Trophoblast cell (in vitro differentiated cells and primary cell): ENCODE data around the gene MYLK.
A peak's percentile ranks its signal among the peaks of the same experiment; 100 is the strongest.

Source experiments
- DNase-seq, 2 donors: peaks; one replicate each; pipeline ENCODE4 v3.0.0-alpha.2; 2016
- H2AFZ ChIP-seq: 2 replicates; pipeline ENCODE4 v1.6.1; 2013; ENCODE audit warnings: low read length, moderate library complexity, mild to moderate bottlenecking; ENCODE audit not compliant: insufficient read depth, poor library complexity
- H2AK5ac ChIP-seq: 2 replicates; pipeline ENCODE4 v1.6.1; 2013; ENCODE audit warnings: mild to moderate bottlenecking, low read length
- H2BK120ac ChIP-seq: 2 replicates; pipeline ENCODE4 v1.6.1; 2013; ENCODE audit warnings: low read length, mild to moderate bottlenecking, moderate library complexity; ENCODE audit not compliant: insufficient read depth, poor library complexity
- H2BK12ac ChIP-seq: 2 replicates; pipeline ENCODE4 v1.6.1; 2013; ENCODE audit warnings: mild to moderate bottlenecking, low read length, moderate library complexity
- H2BK5ac ChIP-seq: 2 replicates; pipeline ENCODE4 v1.6.1; 2013; ENCODE audit warnings: low read length, low read depth, moderate library complexity, mild to moderate bottlenecking; ENCODE audit not compliant: poor library complexity
- H3K14ac ChIP-seq: 2 replicates; pipeline ENCODE4 v1.6.1; 2013; ENCODE audit warnings: mild to moderate bottlenecking, low read length
- H3K18ac ChIP-seq: 2 replicates; pipeline ENCODE4 v1.6.1; 2013; ENCODE audit warnings: mild to moderate bottlenecking, low read length
- H3K23ac ChIP-seq: 2 replicates; pipeline ENCODE4 v1.6.1; 2013; ENCODE audit warnings: low read length
- H3K27ac ChIP-seq: 2 replicates; pipeline ENCODE4 v1.5.1; 2013; ENCODE audit warnings: low read depth, mild to moderate bottlenecking, inconsistent platforms, low read length, moderate library complexity
- H3K27me3 ChIP-seq: 2 replicates; pipeline ENCODE4 v1.6.1; 2013; ENCODE audit warnings: inconsistent platforms, mild to moderate bottlenecking, low read length, moderate library complexity; ENCODE audit not compliant: insufficient read depth
- H3K36me3 ChIP-seq, 2 experiments: 1 replicate in 1 of 2; 2 replicates in 1 of 2; pipeline ENCODE4 v1.6.1; 2013; ENCODE audit warnings: low read length in 2 of 2, mild to moderate bottlenecking in 2 of 2, moderate library complexity in 1 of 2; ENCODE audit not compliant: insufficient read depth in 2 of 2, control insufficient read depth in 1 of 2
- H3K4ac ChIP-seq: 2 replicates; pipeline ENCODE4 v1.6.1; 2013; ENCODE audit warnings: low read depth, mild to moderate bottlenecking, low read length, moderate library complexity
- H3K4me1 ChIP-seq, 2 experiments: 1 replicate in 1 of 2; 2 replicates in 1 of 2; pipeline ENCODE4 v1.6.1; 2013; ENCODE audit warnings: low read length in 2 of 2, mild to moderate bottlenecking in 2 of 2, moderate library complexity in 1 of 2; ENCODE audit not compliant: insufficient read depth in 2 of 2, control insufficient read depth in 1 of 2
- H3K4me2 ChIP-seq: 2 replicates; pipeline ENCODE4 v1.6.1; 2013; ENCODE audit warnings: inconsistent platforms, mild to moderate bottlenecking, low read length, moderate library complexity
- H3K4me3 ChIP-seq: 2 replicates; pipeline ENCODE4 v1.5.1; 2013; ENCODE audit warnings: mild to moderate bottlenecking, low read depth, low read length, inconsistent platforms
- H3K79me1 ChIP-seq: one replicate; pipeline ENCODE4 v1.6.1; 2013; ENCODE audit warnings: low read length
- H3K79me2 ChIP-seq: 2 replicates; pipeline ENCODE4 v1.6.1; 2013; ENCODE audit warnings: low read length, mild to moderate bottlenecking; ENCODE audit not compliant: control insufficient read depth, insufficient read depth, poor library complexity
- H3K9ac ChIP-seq: 2 replicates; pipeline ENCODE4 v1.6.1; 2013; ENCODE audit warnings: mild to moderate bottlenecking, low read length
- H3K9me3 ChIP-seq: 2 replicates; pipeline ENCODE4 v1.6.1; 2013; ENCODE audit warnings: low read depth, mild to moderate bottlenecking, control low read depth, inconsistent platforms, low read length; ENCODE audit not compliant: insufficient read depth
- H4K12ac ChIP-seq: 2 replicates; pipeline ENCODE4 v1.6.1; 2013; ENCODE audit warnings: low read depth, mild to moderate bottlenecking, low read length, moderate library complexity
- H4K8ac ChIP-seq: 2 replicates; pipeline ENCODE4 v1.6.1; 2013; ENCODE audit warnings: low read depth, mild to moderate bottlenecking, low read length, moderate library complexity
- H4K91ac ChIP-seq: one replicate; pipeline ENCODE4 v1.6.1; 2013; ENCODE audit warnings: low read depth, mild to moderate bottlenecking, low read length, moderate library complexity
- WGBS: extraction: QIAGEN DNeasy Blood & Tissue Kit; methylation state at CpG from one replicate; pipeline ENCODE4 v1.1.7; 2013; ENCODE audit warnings: missing lambda C conversion rate; ENCODE audit not compliant: insufficient read length, insufficient coverage; ENCODE audit errors: extremely low coverage; 5-methylcytosine and 5-hydroxymethylcytosine counted together

The MYLK gene

GRCh38 chr3:123864706-123865105, 19.4 kb downstream of the MYLK start:
- Histone ChIP-seq H4K8ac (no peak overlapping the region), H3K9ac (no peak overlapping the region), H3K79me2 (no peaks in the 10 kb centered on the region), H3K4me3 (no peak overlapping the region), H3K79me1 (peaks cover 11% of the 10 kb centered on the region), H3K27ac (no peak overlapping the region), H3K27me3 (no peaks in the 10 kb centered on the region), H2BK120ac (no peak overlapping the region), H2BK12ac (no peak overlapping the region), H2AFZ (no peak overlapping the region), H3K4ac (no peak overlapping the region), H4K91ac (no peak overlapping the region), H3K14ac (no peak overlapping the region), H3K4me1 (peaks cover 13 to 14% of the 10 kb centered on the region in 2 experiments), H3K23ac (no peak overlapping the region), H3K4me2 (no peak overlapping the region), H4K12ac (no peak overlapping the region), H3K9me3 (no peaks in the 10 kb centered on the region), H3K18ac (no peak overlapping the region), H2AK5ac (no peak overlapping the region), H3K36me3 (no peaks in the 10 kb centered on the region), H2BK5ac (no peak overlapping the region)
- WGBS: no CpG with 5 or more reads among the region's 4 CpGs
- no peak for DNase-seq

- no peak for DNase-seq
- Histone ChIP-seq H2AFZ (no peak overlapping the region), H3K14ac (peak overlapping the region; percentile 12), H3K4me2 (no peak overlapping the region), H2AK5ac (peak overlapping the region; percentile 40), H3K27ac (no peak overlapping the region), H3K9ac (no peak overlapping the region), H3K4me1 (peaks cover 24 to 25% of the 10 kb centered on the region in 2 experiments), H4K8ac (no peak overlapping the region), H2BK12ac (peak overlapping the region; percentile 9), H3K27me3 (no peaks in the 10 kb centered on the region), H3K9me3 (no peaks in the 10 kb centered on the region), H2BK5ac (no peak overlapping the region), H4K91ac (peak overlapping the region; percentile 60), H3K36me3 (no peaks in the 10 kb centered on the region), H4K12ac (no peak overlapping the region), H3K79me2 (no peaks in the 10 kb centered on the region), H3K4ac (no peak overlapping the region), H3K18ac (peak overlapping the region; percentile 12), H3K23ac (no peak overlapping the region), H3K79me1 (peaks cover 24% of the 10 kb centered on the region), H2BK120ac (no peak overlapping the region), H3K4me3 (no peak overlapping the region)
Observed at GRCh38 chr3:123862152-123862551, 22.0 kb downstream of the MYLK start.

GRCh38 chr3:123861081-123861836, 22.9 kb downstream of the MYLK start:
- Histone ChIP-seq H3K79me2 (no peaks in the 10 kb centered on the region), H3K4me3 (no peak overlapping the region), H3K4ac (no peak overlapping the region), H2AK5ac (no peak overlapping the region), H2BK5ac (peak overlapping the region; percentile 51), H4K91ac (peak overlapping the region; percentile 52), H3K9ac (no peak overlapping the region), H3K18ac (no peak overlapping the region), H3K79me1 (peaks cover 24% of the 10 kb centered on the region), H2BK120ac (no peak overlapping the region), H3K27ac (peak overlapping the region; percentile 72), H3K23ac (no peak overlapping the region), H3K9me3 (no peaks in the 10 kb centered on the region), H3K14ac (no peak overlapping the region), H4K12ac (no peak overlapping the region), H3K4me1 (peaks cover 24 to 25% of the 10 kb centered on the region in 2 experiments), H4K8ac (no peak overlapping the region), H3K36me3 (no peaks in the 10 kb centered on the region), H3K4me2 (no peak overlapping the region), H2AFZ (no peak overlapping the region), H3K27me3 (no peaks in the 10 kb centered on the region), H2BK12ac (peak overlapping the region; percentile 19)
- DNase-seq: peak; percentile 64 to 68
- WGBS: no CpG with 5 or more reads among the region's 8 CpGs

GRCh38 chr3:123859177-123859576, 25.0 kb downstream of the MYLK start:
- no peak overlapping the region for H2BK120ac ChIP-seq
- H2BK5ac ChIP-seq: no peak overlapping the region
- H3K4me2 ChIP-seq: no peak overlapping the region
- no peaks in the 10 kb centered on the region for H3K79me2 ChIP-seq
- H2BK12ac ChIP-seq: no peak overlapping the region
- no CpG with 5 or more reads among the region's 1 CpG for WGBS
- no peaks in the 10 kb centered on the region for H3K36me3 ChIP-seq
- H3K14ac ChIP-seq: no peak overlapping the region
- H2AFZ ChIP-seq: no peak overlapping the region
- H3K27ac ChIP-seq: peak overlapping the region; percentile 75
- H4K12ac ChIP-seq: no peak overlapping the region
- H3K23ac ChIP-seq: no peak overlapping the region
- DNase-seq: peak; percentile 60 to 91
- no peaks in the 10 kb centered on the region for H3K9me3 ChIP-seq
- no peak overlapping the region for H4K91ac ChIP-seq
- no peak overlapping the region for H3K4ac ChIP-seq
- no peak overlapping the region for H4K8ac ChIP-seq
- H3K4me1 ChIP-seq: peaks cover 24 to 25% of the 10 kb centered on the region in 2 experiments
- no peak overlapping the region for H2AK5ac ChIP-seq
- no peak overlapping the region for H3K18ac ChIP-seq
- H3K4me3 ChIP-seq: no peak overlapping the region
- H3K9ac ChIP-seq: no peak overlapping the region
- H3K27me3 ChIP-seq: no peaks in the 10 kb centered on the region
- peaks cover 24% of the 10 kb centered on the region for H3K79me1 ChIP-seq
